SU-DHL-6 (cell line): ENCODE results near the gene EIF3M.
A peak's percentile ranks its signal among the peaks of the same experiment; 100 is the strongest.

Experiments used
- H2AFZ ChIP-seq: fragments of 200-600 bp; sonication (generic); 2 replicates; pipeline ENCODE4 v1.6.1; 2014; ENCODE audit warnings: low read depth, mild to moderate bottlenecking, moderate library complexity, mixed read lengths, antibody characterized with exemption, low read length; ENCODE audit not compliant: severe bottlenecking
- H3F3A ChIP-seq: fragments of 200-600 bp; shearing (Covaris generic); 2 replicates; pipeline ENCODE4 v1.6.0; 2016; ENCODE audit warnings: antibody characterized with exemption, mild to moderate bottlenecking; ENCODE audit not compliant: insufficient read depth
- H3K27ac ChIP-seq: fragments of 200-600 bp; sonication (generic); 2 replicates; pipeline ENCODE4 v1.5.1; 2016; ENCODE audit warnings: low read depth, mild to moderate bottlenecking, low read length, moderate library complexity, mixed read lengths
- H3K27me3 ChIP-seq: fragments of 200-600 bp; sonication (generic), shearing (Covaris generic); 2 replicates; pipeline ENCODE4 v1.6.0; 2014; ENCODE audit warnings: mild to moderate bottlenecking, low read length
- H3K36me3 ChIP-seq: fragments of 200-600 bp; sonication (generic); 2 replicates; pipeline ENCODE4 v1.6.1; 2014; ENCODE audit warnings: mild to moderate bottlenecking, low read length, mixed read lengths
- H3K4me2 ChIP-seq: fragments of 300-600, 200-600 bp; shearing (Covaris generic), sonication (generic); 2 replicates; pipeline ENCODE4 v1.6.0; 2014; ENCODE audit warnings: low read length, low read depth, mild to moderate bottlenecking; ENCODE audit not compliant: poor library complexity, severe bottlenecking
- H3K4me3 ChIP-seq: fragments of 200-600 bp; sonication (generic); 2 replicates; pipeline ENCODE4 v1.5.1; 2014; ENCODE audit warnings: antibody characterized with exemption, low read length, mild to moderate bottlenecking, mixed read lengths; ENCODE audit not compliant: insufficient read depth, poor library complexity, severe bottlenecking
- H3K79me2 ChIP-seq: fragments of 200-600 bp; sonication (generic); 2 replicates; pipeline ENCODE4 v1.6.1; 2014; ENCODE audit warnings: mild to moderate bottlenecking, low read length, moderate library complexity; ENCODE audit not compliant: insufficient read depth
- H3K9ac ChIP-seq: fragments of 200-600 bp; sonication (generic); 2 replicates; pipeline ENCODE4 v1.7.0; 2014; ENCODE audit warnings: mild to moderate bottlenecking, low read length
- H3K9me2 ChIP-seq: fragments of 200-600 bp; sonication (generic); replicated peaks from 2 replicates; pipeline ENCODE4 v1.6.1; 2014; ENCODE audit warnings: low read length; ENCODE audit not compliant: insufficient read depth
- H3K9me3 ChIP-seq: fragments of 200-600 bp; sonication (generic); 2 replicates; pipeline ENCODE4 v1.6.1; 2014; ENCODE audit warnings: low read length, mixed read lengths; ENCODE audit not compliant: insufficient read depth
- H4K20me1 ChIP-seq: fragments of 200-600 bp; sonication (generic); 2 replicates; pipeline ENCODE4 v1.6.1; 2014; ENCODE audit warnings: low read depth, mild to moderate bottlenecking, antibody characterized with exemption, low read length, moderate library complexity, mixed read lengths
- EZH2phosphoT487 ChIP-seq: fragments of 200-600 bp; sonication (generic), shearing (Covaris generic); conservative IDR thresholded peaks from 2 replicates; pipeline ENCODE4 v1.6.1; 2018; ENCODE audit warnings: mild to moderate bottlenecking, antibody characterized with exemption, low read length, moderate library complexity, mixed read lengths
- TF ChIP-seq, protein P1 (sequence below): fragments of 200-600 bp; sonication (generic); IDR thresholded peaks from one replicate; pipeline ENCODE4 v1.5.1; 2017; ENCODE audit warnings: antibody characterized with exemption, mild to moderate bottlenecking, low read length, moderate library complexity; ENCODE audit not compliant: insufficient read depth, poor library complexity, severe bottlenecking

EIF3M gene

DNA sequence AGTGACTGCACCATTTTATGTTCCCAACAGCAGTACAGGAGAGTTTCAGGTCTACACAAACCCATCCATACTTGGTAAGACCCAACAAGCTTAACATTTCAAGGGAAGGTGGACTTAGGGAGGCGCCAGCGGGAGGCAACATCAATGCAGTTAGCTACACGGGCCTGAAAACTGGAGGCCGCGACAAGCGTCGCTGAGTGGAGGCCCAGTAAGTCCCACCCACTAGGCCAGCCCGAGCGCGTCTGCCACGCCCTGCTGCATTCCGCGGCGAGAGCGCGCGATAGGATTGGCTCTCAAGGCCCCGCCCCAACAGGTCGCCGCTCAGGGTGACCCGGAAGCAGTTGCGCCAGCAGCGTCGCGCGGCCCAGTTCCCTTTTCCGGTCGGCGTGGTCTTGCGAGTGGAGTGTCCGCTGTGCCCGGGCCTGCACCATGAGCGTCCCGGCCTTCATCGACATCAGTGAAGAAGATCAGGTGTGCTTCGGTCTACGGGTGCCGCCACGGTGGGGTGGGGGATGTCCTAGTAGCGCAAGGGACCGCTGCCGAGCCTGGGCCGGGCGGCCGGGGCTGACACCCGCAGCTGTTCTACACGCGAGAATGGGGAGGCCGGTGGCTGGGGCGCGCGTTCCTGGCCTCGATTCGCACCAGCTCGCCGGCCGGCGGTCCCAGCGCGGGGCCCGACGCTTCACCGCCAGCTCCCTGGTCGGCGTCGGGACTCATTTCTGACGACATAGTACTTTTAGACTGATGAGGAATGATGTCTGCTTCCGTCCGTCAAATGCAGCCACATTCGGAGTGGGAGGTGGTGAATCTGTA lies at the start of gene EIF3M:
TSS of gene EIF3M (plus strand) at position 373 of the 813 bp plus-strand sequence. CDS start at position 430, 57 bp downstream.
- peaks cover 49% of the 10 kb centered on the region for H3K79me2 ChIP-seq
- H3K36me3 ChIP-seq: 0 out of 2 replicates have a peak, but pooled peaks cover 3% of the 10 kb centered on the region
- H2AFZ ChIP-seq: peak within 1 kb of the TSS; percentile 87
- peak within 1 kb of the TSS; percentile 62 for H3K27ac ChIP-seq
- TF ChIP-seq, protein P1, sequence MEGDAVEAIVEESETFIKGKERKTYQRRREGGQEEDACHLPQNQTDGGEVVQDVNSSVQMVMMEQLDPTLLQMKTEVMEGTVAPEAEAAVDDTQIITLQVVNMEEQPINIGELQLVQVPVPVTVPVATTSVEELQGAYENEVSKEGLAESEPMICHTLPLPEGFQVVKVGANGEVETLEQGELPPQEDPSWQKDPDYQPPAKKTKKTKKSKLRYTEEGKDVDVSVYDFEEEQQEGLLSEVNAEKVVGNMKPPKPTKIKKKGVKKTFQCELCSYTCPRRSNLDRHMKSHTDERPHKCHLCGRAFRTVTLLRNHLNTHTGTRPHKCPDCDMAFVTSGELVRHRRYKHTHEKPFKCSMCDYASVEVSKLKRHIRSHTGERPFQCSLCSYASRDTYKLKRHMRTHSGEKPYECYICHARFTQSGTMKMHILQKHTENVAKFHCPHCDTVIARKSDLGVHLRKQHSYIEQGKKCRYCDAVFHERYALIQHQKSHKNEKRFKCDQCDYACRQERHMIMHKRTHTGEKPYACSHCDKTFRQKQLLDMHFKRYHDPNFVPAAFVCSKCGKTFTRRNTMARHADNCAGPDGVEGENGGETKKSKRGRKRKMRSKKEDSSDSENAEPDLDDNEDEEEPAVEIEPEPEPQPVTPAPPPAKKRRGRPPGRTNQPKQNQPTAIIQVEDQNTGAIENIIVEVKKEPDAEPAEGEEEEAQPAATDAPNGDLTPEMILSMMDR: no peak
- TF ChIP-seq EZH2phosphoT487: no peak
- H3K9me2 ChIP-seq: no peaks in the 10 kb centered on the region
- no peaks in the 10 kb centered on the region for H3F3A ChIP-seq
- H3K27me3 ChIP-seq: no peaks in the 10 kb centered on the region
- peaks cover 10% of the 10 kb centered on the region; the same call in 1 of the 2 replicates for H4K20me1 ChIP-seq
- peak within 1 kb of the TSS; percentile 94 for H3K9ac ChIP-seq
- no peaks in the 10 kb centered on the region for H3K9me3 ChIP-seq
- peak within 1 kb of the TSS; percentile 93 for H3K4me2 ChIP-seq
- peak within 1 kb of the TSS; percentile 73 for H3K4me3 ChIP-seq

DNA sequence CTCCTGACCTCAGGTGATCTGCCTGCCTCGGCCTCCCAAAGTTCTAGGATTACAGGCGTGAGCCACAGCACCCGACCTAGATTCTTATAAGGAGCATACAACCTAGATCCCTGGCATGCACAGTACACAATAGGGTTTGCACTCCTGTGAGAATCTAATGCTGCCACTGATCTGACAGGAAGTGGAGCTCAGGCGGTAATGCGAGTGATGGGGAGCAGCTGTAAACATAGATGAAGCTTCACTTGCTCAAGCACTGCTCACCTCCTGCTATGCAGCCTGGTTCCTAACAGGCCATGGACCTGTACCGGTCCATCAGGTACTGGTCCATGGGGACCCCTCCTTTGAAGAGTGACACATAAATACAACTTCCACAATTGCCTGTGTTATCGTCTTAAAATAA lies 44.8 kb upstream of the EIF3M start:
- Histone ChIP-seq H3K27me3 (no peaks in the 10 kb centered on the region), H3F3A (no peaks in the 10 kb centered on the region), H3K79me2 (no peaks in the 10 kb centered on the region), H3K27ac (no peak overlapping the region), H3K9me3 (no peaks in the 10 kb centered on the region), H3K4me2 (no peak overlapping the region), H3K9ac (no peak overlapping the region), H3K4me3 (no peak overlapping the region), H4K20me1 (no peaks in the 10 kb centered on the region), H2AFZ (no peak overlapping the region), H3K36me3 (no peaks in the 10 kb centered on the region), H3K9me2 (no peaks in the 10 kb centered on the region)
- no peak for TF ChIP-seq EZH2phosphoT487
- TF ChIP-seq, protein P1: no peak

DNA sequence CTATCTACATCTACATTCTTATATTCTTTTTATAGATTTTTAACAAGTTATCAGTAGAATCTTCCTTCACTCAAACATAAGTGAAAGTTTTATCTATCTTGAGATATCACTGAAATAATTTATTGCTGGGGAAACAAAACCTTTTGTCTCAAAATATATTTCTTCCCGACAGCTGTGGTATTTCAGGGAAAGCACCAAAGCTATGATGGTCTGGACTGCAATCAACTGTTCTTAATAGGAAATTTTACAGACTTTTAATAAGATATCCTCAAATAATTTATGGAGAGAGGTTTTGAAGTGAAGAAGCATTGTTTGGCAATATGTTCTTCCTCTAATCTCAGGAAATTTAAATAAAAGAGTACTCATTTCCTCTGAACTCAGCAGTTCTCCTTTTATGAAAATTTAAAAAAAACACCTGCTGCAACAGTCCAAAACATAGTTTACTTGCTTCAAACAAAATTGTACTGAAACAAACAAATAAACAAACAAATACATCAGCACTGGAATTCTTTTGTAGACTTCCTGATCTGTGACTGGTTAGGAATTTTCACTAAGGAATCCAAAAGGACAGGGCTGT lies 33.9 kb upstream of the EIF3M start:
- no peak overlapping the region for H3K4me3 ChIP-seq
- H3K9me3 ChIP-seq: no peaks in the 10 kb centered on the region
- TF ChIP-seq, protein P1: no peak
- no peak for TF ChIP-seq EZH2phosphoT487
- H3K27me3 ChIP-seq: no peaks in the 10 kb centered on the region
- H3K36me3 ChIP-seq: no peaks in the 10 kb centered on the region
- H3F3A ChIP-seq: no peaks in the 10 kb centered on the region
- no peaks in the 10 kb centered on the region for H3K79me2 ChIP-seq
- no peak overlapping the region for H3K4me2 ChIP-seq
- no peak overlapping the region for H3K27ac ChIP-seq
- no peaks in the 10 kb centered on the region for H3K9me2 ChIP-seq
- H4K20me1 ChIP-seq: no peaks in the 10 kb centered on the region
- no peak overlapping the region for H2AFZ ChIP-seq
- H3K9ac ChIP-seq: no peak overlapping the region
